Measurements from ENCODE around the gene APOL6.

The APOL6 gene

GRCh38 chr22:35648066-35649025 lies at the start of gene APOL6:
TSS of gene APOL6 (plus strand) at chr22:35648446. CDS start at chr22:35656426, 7,980 bp downstream.
- H3K36me3 Mint-ChIP-seq: peaks cover 5% of the 10 kb centered on the region
- peak within 1 kb of the TSS; percentile 100 for H3K27ac Mint-ChIP-seq
- H3K4me1 Mint-ChIP-seq (ENCODE audit: low read depth): peaks cover 51% of the 10 kb centered on the region
- H3K9me3 Mint-ChIP-seq (ENCODE audit: low read depth): no peaks in the 10 kb centered on the region
- peak within 1 kb of the TSS; percentile 100 for H3K4me3 Mint-ChIP-seq
- no peaks in the 10 kb centered on the region for H3K27me3 Mint-ChIP-seq

GRCh38 chr22:35599364-35599763 lies 48.9 kb upstream of the APOL6 start:
- Mint-ChIP-seq H3K27ac (no peak overlapping the region), H3K4me1 (ENCODE audit: low read depth) (no peaks in the 10 kb centered on the region)

GRCh38 chr22:35600476-35600875 lies 47.8 kb upstream of the APOL6 start:
- H3K36me3 Mint-ChIP-seq: no peaks in the 10 kb centered on the region
- no peak overlapping the region for H3K4me3 Mint-ChIP-seq
- no peaks in the 10 kb centered on the region for H3K27me3 Mint-ChIP-seq
- no peaks in the 10 kb centered on the region for H3K4me1 Mint-ChIP-seq (ENCODE audit: low read depth)
- no peak overlapping the region for H3K27ac Mint-ChIP-seq
- no peaks in the 10 kb centered on the region for H3K9me3 Mint-ChIP-seq (ENCODE audit: low read depth)

More at GRCh38 chr22:35599364-35599763, 48.9 kb upstream of the APOL6 start:
- Mint-ChIP-seq H3K9me3 (ENCODE audit: low read depth) (no peaks in the 10 kb centered on the region), H3K27me3 (no peaks in the 10 kb centered on the region), H3K36me3 (no peaks in the 10 kb centered on the region), H3K4me3 (no peak overlapping the region)

- H3K27ac Mint-ChIP-seq: no peak overlapping the region
- H3K9me3 Mint-ChIP-seq (ENCODE audit: low read depth): no peaks in the 10 kb centered on the region
- no peaks in the 10 kb centered on the region for H3K36me3 Mint-ChIP-seq
- no peak overlapping the region for H3K4me3 Mint-ChIP-seq
- H3K27me3 Mint-ChIP-seq: no peaks in the 10 kb centered on the region
- H3K4me1 Mint-ChIP-seq (ENCODE audit: low read depth): no peaks in the 10 kb centered on the region
These were observed 47.1 kb upstream of the APOL6 start for GRCh38 chr22:35601013-35601580.

- no peaks in the 10 kb centered on the region for H3K4me1 Mint-ChIP-seq (ENCODE audit: low read depth)
- H3K27ac Mint-ChIP-seq: no peak overlapping the region
- H3K4me3 Mint-ChIP-seq: no peak overlapping the region
- H3K27me3 Mint-ChIP-seq: peaks cover 6% of the 10 kb centered on the region
- H3K36me3 Mint-ChIP-seq: no peaks in the 10 kb centered on the region
- no peaks in the 10 kb centered on the region for H3K9me3 Mint-ChIP-seq (ENCODE audit: low read depth)
These were observed 46.3 kb upstream of the APOL6 start for GRCh38 chr22:35601743-35602615.

- Mint-ChIP-seq H3K4me3 (no peak overlapping the region), H3K4me1 (ENCODE audit: low read depth) (no peaks in the 10 kb centered on the region), H3K36me3 (no peaks in the 10 kb centered on the region), H3K9me3 (ENCODE audit: low read depth) (no peaks in the 10 kb centered on the region), H3K27me3 (peaks cover 7% of the 10 kb centered on the region), H3K27ac (no peak overlapping the region)
These were observed 43.5 kb upstream of the APOL6 start for GRCh38 chr22:35604621-35605368.

GRCh38 chr22:35605369-35605680 lies 42.9 kb upstream of the APOL6 start:
- Mint-ChIP-seq H3K27me3 (peaks cover 7% of the 10 kb centered on the region), H3K4me3 (no peak overlapping the region), H3K9me3 (ENCODE audit: low read depth) (no peaks in the 10 kb centered on the region), H3K27ac (no peak overlapping the region), H3K4me1 (ENCODE audit: low read depth) (no peaks in the 10 kb centered on the region), H3K36me3 (no peaks in the 10 kb centered on the region)

- Mint-ChIP-seq H3K4me1 (ENCODE audit: low read depth) (no peaks in the 10 kb centered on the region), H3K9me3 (ENCODE audit: low read depth) (no peaks in the 10 kb centered on the region), H3K27ac (no peak overlapping the region), H3K4me3 (no peak overlapping the region), H3K36me3 (no peaks in the 10 kb centered on the region), H3K27me3 (peaks cover 7% of the 10 kb centered on the region)
These were observed 42.3 kb upstream of the APOL6 start for GRCh38 chr22:35605851-35606481.

- Mint-ChIP-seq H3K27me3 (peaks cover 7% of the 10 kb centered on the region), H3K4me1 (ENCODE audit: low read depth) (no peaks in the 10 kb centered on the region), H3K4me3 (no peak overlapping the region), H3K27ac (no peak overlapping the region), H3K9me3 (ENCODE audit: low read depth) (no peaks in the 10 kb centered on the region), H3K36me3 (no peaks in the 10 kb centered on the region)
These were observed 41.3 kb upstream of the APOL6 start for GRCh38 chr22:35606916-35607315.

GRCh38 chr22:35608088-35608487 lies 40.2 kb upstream of the APOL6 start:
- H3K36me3 Mint-ChIP-seq: no peaks in the 10 kb centered on the region
- H3K4me3 Mint-ChIP-seq: no peak overlapping the region
- peaks cover 7% of the 10 kb centered on the region for H3K27me3 Mint-ChIP-seq
- no peaks in the 10 kb centered on the region for H3K4me1 Mint-ChIP-seq (ENCODE audit: low read depth)
- no peaks in the 10 kb centered on the region for H3K9me3 Mint-ChIP-seq (ENCODE audit: low read depth)
- H3K27ac Mint-ChIP-seq: no peak overlapping the region

- Mint-ChIP-seq H3K4me3 (no peak overlapping the region), H3K4me1 (ENCODE audit: low read depth) (no peaks in the 10 kb centered on the region), H3K27me3 (peaks cover 7% of the 10 kb centered on the region), H3K27ac (no peak overlapping the region), H3K9me3 (ENCODE audit: low read depth) (no peaks in the 10 kb centered on the region), H3K36me3 (no peaks in the 10 kb centered on the region)
These were observed 39.0 kb upstream of the APOL6 start for GRCh38 chr22:35609261-35609660.

- Mint-ChIP-seq H3K27ac (no peak overlapping the region), H3K4me3 (no peak overlapping the region), H3K27me3 (peaks cover 7% of the 10 kb centered on the region), H3K36me3 (no peaks in the 10 kb centered on the region), H3K4me1 (ENCODE audit: low read depth) (no peaks in the 10 kb centered on the region), H3K9me3 (ENCODE audit: low read depth) (no peaks in the 10 kb centered on the region)
These were observed 38.5 kb upstream of the APOL6 start for GRCh38 chr22:35609761-35610160.

GRCh38 chr22:35610741-35611140 lies 37.5 kb upstream of the APOL6 start:
- H3K9me3 Mint-ChIP-seq (ENCODE audit: low read depth): no peaks in the 10 kb centered on the region
- H3K36me3 Mint-ChIP-seq: no peaks in the 10 kb centered on the region
- peaks cover 2% of the 10 kb centered on the region for H3K4me1 Mint-ChIP-seq (ENCODE audit: low read depth)
- H3K27ac Mint-ChIP-seq: no peak overlapping the region
- peaks cover 7% of the 10 kb centered on the region for H3K27me3 Mint-ChIP-seq
- no peak overlapping the region for H3K4me3 Mint-ChIP-seq
